Muscle layer of colon (tissue), 2 donors: ENCODE results near the gene ABCC1.
"Not testable (repeated sequence)": the region's sequence is repeated elsewhere in the genome, so short reads cannot be mapped to it uniquely, and the experiment has no call there.

ENCODE experiments used
- H3K27ac ChIP-seq: one replicate; pipeline ENCODE4 v1.7.0; 2013; ENCODE audit warnings: low read depth, mild to moderate bottlenecking, low read length, moderate library complexity
- H3K27me3 ChIP-seq, 2 donors: one replicate each; pipeline ENCODE4 v1.7.0; 2013; ENCODE audit warnings: low read length in 2 of 2, mild to moderate bottlenecking in 2 of 2; ENCODE audit not compliant: insufficient read depth in 2 of 2, control insufficient read depth in 1 of 2
- H3K36me3 ChIP-seq: one replicate; pipeline ENCODE4 v1.7.0; 2013; ENCODE audit warnings: mild to moderate bottlenecking, low read length; ENCODE audit not compliant: insufficient read depth
- H3K4me1 ChIP-seq: one replicate; pipeline ENCODE4 v1.7.0; 2013; ENCODE audit warnings: mild to moderate bottlenecking, low read length; ENCODE audit not compliant: insufficient read depth
- H3K4me3 ChIP-seq, 2 donors: one replicate each; pipeline ENCODE4 v1.7.0; 2013; ENCODE audit warnings: low read length in 2 of 2, low read depth in 1 of 2, mild to moderate bottlenecking in 1 of 2, moderate library complexity in 1 of 2
- H3K9ac ChIP-seq: one replicate; pipeline ENCODE4 v1.7.0; 2013; ENCODE audit warnings: low read length
- H3K9me3 ChIP-seq: one replicate; pipeline ENCODE4 v1.7.0; 2013; ENCODE audit warnings: mild to moderate bottlenecking, low read length
- donor health status: abdominal sarcoma.
- donor health status: Adenocarcinoma of cecum.

Gene ABCC1

GRCh38 chr16:15948532-15949209 lies 745 bp upstream of the ABCC1 start:
- peak overlapping the region; percentile 73 to 76 for H3K4me3 ChIP-seq
- no peaks in the 10 kb centered on the region for H3K27me3 ChIP-seq
- no peaks in the 10 kb centered on the region for H3K36me3 ChIP-seq
- peak overlapping the region; percentile 65 for H3K9ac ChIP-seq
- H3K9me3 ChIP-seq, result no peaks in the 10 kb centered on the region
- H3K4me1 ChIP-seq, result peaks cover 35% of the 10 kb centered on the region
- H3K27ac ChIP-seq, result peak overlapping the region; percentile 24

- no peaks in the 10 kb centered on the region for H3K36me3 ChIP-seq
- peak overlapping the region; percentile 77 for H3K27ac ChIP-seq
- peak overlapping the region; percentile 86 for H3K9ac ChIP-seq
- H3K4me3 ChIP-seq, result peak overlapping the region; percentile 79 to 88
- peaks cover 42% of the 10 kb centered on the region for H3K4me1 ChIP-seq
- H3K27me3 ChIP-seq, result no peaks in the 10 kb centered on the region
- no peaks in the 10 kb centered on the region for H3K9me3 ChIP-seq
These were observed 892 bp downstream of the ABCC1 start for GRCh38 chr16:15950161-15950854.

- H3K27ac ChIP-seq, result peak overlapping the region; percentile 77
- peaks cover 42% of the 10 kb centered on the region for H3K4me1 ChIP-seq
- H3K36me3 ChIP-seq, result no peaks in the 10 kb centered on the region
- no peaks in the 10 kb centered on the region for H3K9me3 ChIP-seq
- no peaks in the 10 kb centered on the region for H3K27me3 ChIP-seq
- H3K9ac ChIP-seq, result peak overlapping the region; percentile 86
- H3K4me3 ChIP-seq, result peak overlapping the region; percentile 79 to 88
These were observed 1.5 kb downstream of the ABCC1 start for GRCh38 chr16:15950869-15951268.

- Histone ChIP-seq H3K27me3 (no peaks in the 10 kb centered on the region), H3K4me3 (no peak overlapping the region), H3K27ac (no peak overlapping the region), H3K9me3 (no peaks in the 10 kb centered on the region), H3K4me1 (peaks cover 42% of the 10 kb centered on the region), H3K36me3 (no peaks in the 10 kb centered on the region), H3K9ac (no peak overlapping the region)
These were observed 2.4 kb downstream of the ABCC1 start for GRCh38 chr16:15951852-15952251.

- Histone ChIP-seq H3K36me3 (no peaks in the 10 kb centered on the region), H3K27me3 (no peaks in the 10 kb centered on the region), H3K4me1 (peaks cover 42% of the 10 kb centered on the region), H3K27ac (no peak overlapping the region), H3K4me3 (no peak overlapping the region), H3K9me3 (no peaks in the 10 kb centered on the region), H3K9ac (no peak overlapping the region)
These were observed 2.9 kb downstream of the ABCC1 start for GRCh38 chr16:15952265-15952711.

- H3K4me3 ChIP-seq, result no peak overlapping the region
- H3K9ac ChIP-seq, result no peak overlapping the region
- no peaks in the 10 kb centered on the region for H3K27me3 ChIP-seq
- H3K36me3 ChIP-seq, result no peaks in the 10 kb centered on the region
- peaks cover 42% of the 10 kb centered on the region for H3K4me1 ChIP-seq
- no peak overlapping the region for H3K27ac ChIP-seq
- no peaks in the 10 kb centered on the region for H3K9me3 ChIP-seq
These were observed 4.1 kb downstream of the ABCC1 start for GRCh38 chr16:15953477-15953876.

GRCh38 chr16:15953929-15954813 lies 4.8 kb downstream of the ABCC1 start:
- H3K27me3 ChIP-seq, result no peaks in the 10 kb centered on the region
- H3K36me3 ChIP-seq, result no peaks in the 10 kb centered on the region
- H3K9ac ChIP-seq, result no peak overlapping the region
- H3K9me3 ChIP-seq, result no peaks in the 10 kb centered on the region
- H3K4me1 ChIP-seq, result peaks cover 37% of the 10 kb centered on the region
- H3K4me3 ChIP-seq, result no peak overlapping the region
- H3K27ac ChIP-seq, result no peak overlapping the region

- no peak overlapping the region for H3K4me3 ChIP-seq
- H3K27ac ChIP-seq, result no peak overlapping the region
- H3K4me1 ChIP-seq, result peaks cover 37% of the 10 kb centered on the region
- no peaks in the 10 kb centered on the region for H3K27me3 ChIP-seq
- no peak overlapping the region for H3K9ac ChIP-seq
- no peaks in the 10 kb centered on the region for H3K9me3 ChIP-seq
- no peaks in the 10 kb centered on the region for H3K36me3 ChIP-seq
These were observed 5.4 kb downstream of the ABCC1 start for GRCh38 chr16:15954814-15955151.

GRCh38 chr16:15955425-15955824 lies 6.0 kb downstream of the ABCC1 start:
- Histone ChIP-seq H3K9ac (no peak overlapping the region), H3K4me3 (no peak overlapping the region), H3K27ac (no peak overlapping the region), H3K27me3 (no peaks in the 10 kb centered on the region), H3K36me3 (no peaks in the 10 kb centered on the region), H3K9me3 (no peaks in the 10 kb centered on the region), H3K4me1 (peaks cover 42% of the 10 kb centered on the region)

GRCh38 chr16:15956106-15956505 lies 6.7 kb downstream of the ABCC1 start:
- not testable (repeated sequence) for H3K4me3 ChIP-seq, H3K27ac ChIP-seq, H3K9ac ChIP-seq, H3K27me3 ChIP-seq, H3K9me3 ChIP-seq, H3K36me3 ChIP-seq
- H3K4me1 ChIP-seq, result peaks cover 41% of the 10 kb centered on the region

GRCh38 chr16:15958703-15959348 lies 9.4 kb downstream of the ABCC1 start:
- H3K9ac ChIP-seq, result no peak overlapping the region
- peak overlapping the region; percentile 2 for H3K27ac ChIP-seq
- no peak overlapping the region for H3K4me3 ChIP-seq
- peaks cover 35% of the 10 kb centered on the region for H3K4me1 ChIP-seq
- no peaks in the 10 kb centered on the region for H3K9me3 ChIP-seq
- H3K36me3 ChIP-seq, result no peaks in the 10 kb centered on the region
- H3K27me3 ChIP-seq, result no peaks in the 10 kb centered on the region
